Kidney (tissue), 14 donors: Measurements from ENCODE around the gene SYNDIG1. TPM values are rescaled to one million over a fixed set of nuclear protein-coding genes. Genes with fewer than 3 reads are reported as not detected.

Experiments used
- DNase-seq, 5 donors: peaks; one replicate each; pipeline ENCODE4 v3.0.0-alpha.2; 2013 to 2020
- FAIRE-seq: peaks from 2 replicates; lab custom pipeline; 2012; peaks lifted over from hg19 to GRCh38; lab: Jason Lieb, UNC
- H3K27ac ChIP-seq, 2 donors: one replicate each; pipeline ENCODE4 v1.7.0; 2013; ENCODE audit warnings: low read depth in 2 of 2, low read length in 2 of 2, inconsistent platforms in 1 of 2
- H3K27me3 ChIP-seq: one replicate; pipeline ENCODE4 v1.7.1; 2013; ENCODE audit warnings: low read length, inconsistent platforms; ENCODE audit not compliant: control insufficient read depth, insufficient read depth
- H3K36me3 ChIP-seq, 3 donors: one replicate each; pipeline versions ENCODE4 v1.7.0 to v1.7.1; 2013; ENCODE audit warnings: low read length in 3 of 3, control low read depth in 1 of 3, inconsistent platforms in 1 of 3; ENCODE audit not compliant: insufficient read depth in 3 of 3, control insufficient read depth in 2 of 3
- H3K4me1 ChIP-seq, 3 donors: one replicate each; pipeline versions ENCODE4 v1.7.0 to v1.7.1; 2013; ENCODE audit warnings: low read length in 3 of 3, inconsistent platforms in 1 of 3, low read depth in 1 of 3; ENCODE audit not compliant: control insufficient read depth in 2 of 3, insufficient read depth in 2 of 3
- H3K4me3 ChIP-seq, 3 donors: one replicate each; pipeline versions ENCODE4 v1.7.0 to v1.8.1; 2013; ENCODE audit warnings: low read length in 3 of 3, control low read depth in 1 of 3, inconsistent platforms in 1 of 3
- H3K9ac ChIP-seq, 3 donors: one replicate each; pipeline versions ENCODE4 v1.7.0 to v1.7.1; 2013; ENCODE audit warnings: low read length in 3 of 3, control low read depth in 1 of 3, inconsistent platforms in 1 of 3
- H3K9me3 ChIP-seq, 3 donors: one replicate each; pipeline versions ENCODE4 v1.7.0 to v1.7.1; 2013; ENCODE audit warnings: low read length in 3 of 3, control low read depth in 1 of 3, inconsistent platforms in 1 of 3; ENCODE audit not compliant: control insufficient read depth in 2 of 3, insufficient read depth in 1 of 3
- CTCF ChIP-seq: IDR thresholded peaks from 3 replicates; pipeline ENCODE4 v1.5.1; 2012; ENCODE audit warnings: mild to moderate bottlenecking, moderate library complexity, borderline replicate concordance; ENCODE audit not compliant: insufficient read depth; ENCODE audit errors: extremely low read depth
- intact Hi-C: fragments of 100-400 bp; cut with DNase I; formaldehyde crosslinking; loops from one replicate; pipeline ENCODE4 v1.11.1; 2022
- polyA plus RNA-seq: library from polyadenylated mRNA; stranded (reverse); fragments of 350-450 nt; fragmentation: Illumina TruSeq; extraction: RNeasy Lipid Tissue Mini Kit (QIAGEN cat#74804); gene quantifications from one replicate; pipeline ENCODE4 v1.2.3, GENCODE V29; 2014; ENCODE audit warnings: low read depth, low replicate concordance; ENCODE audit not compliant: insufficient read depth
- total RNA-seq: library from RNA; stranded (reverse); fragmentation: NEBNext Ultra II Directional; extraction: Animal tissue kit (Norgen Biotek cat#: 25700); gene quantifications from one replicate; pipeline ENCODE4 v1.2.1, GENCODE V29; 2021
- donor health status: control.
- donor health status: control.
- donor health status: control.
- donor health status: control.
- donor health status: control.
- donor health status: DM: yes; HTN: yes; CAD: no.
- donor health status: Normal renal cell carcinoma (clear cell type).

Gene SYNDIG1
- total and polyA plus RNA-seq, 2 donors from 2014 or later = 5.4 to 8.2 TPM

DNA sequence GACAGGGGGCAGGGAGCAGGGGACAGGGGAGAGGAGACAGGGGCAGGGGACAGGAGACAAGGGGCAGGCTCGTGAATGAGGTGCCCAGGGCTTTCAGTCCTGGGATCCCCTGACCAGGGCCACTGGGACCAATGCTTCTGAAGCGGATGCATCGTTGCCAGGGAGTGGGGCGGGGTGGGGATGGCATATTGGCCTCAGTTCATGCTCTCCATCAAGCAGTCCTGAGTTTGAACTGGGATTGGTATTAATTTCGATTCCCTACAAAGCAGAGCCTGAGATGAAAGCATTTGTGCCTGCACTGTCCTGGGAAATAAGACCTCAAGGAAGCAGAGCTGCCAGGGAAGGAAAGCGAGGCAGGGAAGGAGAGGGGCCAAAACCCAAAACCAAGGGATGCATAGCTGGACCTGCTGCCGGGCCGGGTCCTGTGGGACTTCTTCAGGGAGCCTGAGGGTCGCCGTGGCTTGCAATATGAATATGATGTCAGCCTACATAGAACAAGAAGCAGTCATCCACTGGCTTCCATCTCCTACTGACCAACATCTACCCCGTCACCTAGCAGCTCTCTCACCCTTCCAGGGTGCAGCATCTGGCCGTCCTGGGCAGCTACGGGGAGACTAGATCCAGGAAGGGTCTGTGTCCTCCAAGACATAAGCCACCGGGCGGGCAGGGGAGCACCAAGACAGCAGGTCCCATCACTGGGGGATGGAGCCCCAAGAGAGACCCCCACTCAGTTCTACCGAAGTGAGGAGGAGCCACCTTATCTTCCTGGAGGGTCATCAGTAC is 233.3 kb downstream of the SYNDIG1 start:
- Histone ChIP-seq H3K36me3 (no peaks in the 10 kb centered on the region), H3K9ac (no peak overlapping the region), H3K4me3 (no peak overlapping the region), H3K9me3 (no peaks in the 10 kb centered on the region), H3K27me3 (no peaks in the 10 kb centered on the region), H3K4me1 (peaks cover 0 to 8% (median 0%) of the 10 kb centered on the region in 3 donors), H3K27ac (no peak overlapping the region)
- FAIRE-seq (no peak), DNase-seq (no peak)
- intact Hi-C loops = no loop called here
- no peak for TF ChIP-seq CTCF

- no peak for DNase-seq
- no peaks in the 10 kb centered on the region for H3K36me3 ChIP-seq
- no peak overlapping the region for H3K4me3 ChIP-seq
- intact Hi-C loops = no loop called here
- H3K4me1 ChIP-seq = peaks cover 0 to 4% (median 0%) of the 10 kb centered on the region in 3 donors
- no peaks in the 10 kb centered on the region for H3K27me3 ChIP-seq
- FAIRE-seq = no peak
- no peaks in the 10 kb centered on the region for H3K9me3 ChIP-seq
- no peak overlapping the region for H3K27ac ChIP-seq
- no peak overlapping the region for H3K9ac ChIP-seq
- no peak for TF ChIP-seq CTCF
These were observed 233.8 kb downstream of the SYNDIG1 start for GRCh38 chr20:24703284-24703610.

GRCh38 chr20:24704899-24705298 is 235.5 kb downstream of the SYNDIG1 start:
- no peak overlapping the region for H3K4me3 ChIP-seq
- H3K4me1 ChIP-seq = peaks cover 0 to 2% (median 0%) of the 10 kb centered on the region in 3 donors
- TF ChIP-seq CTCF = no peak
- no peak overlapping the region for H3K27ac ChIP-seq
- no peaks in the 10 kb centered on the region for H3K9me3 ChIP-seq
- DNase-seq (no peak), FAIRE-seq (no peak)
- no peaks in the 10 kb centered on the region for H3K36me3 ChIP-seq
- intact Hi-C loops = no loop called here
- no peak overlapping the region for H3K9ac ChIP-seq
- H3K27me3 ChIP-seq = no peaks in the 10 kb centered on the region
